Measurements from ENCODE around the gene WDFY2.
A peak's percentile ranks its signal among the peaks of the same experiment; 100 is the strongest.

WDFY2 gene

GRCh38 chr13:51773515-51773914, 189.3 kb downstream of the WDFY2 start:
- no peak for DNase-seq

- no peak for DNase-seq
Observed at GRCh38 chr13:51776179-51776578, 191.9 kb downstream of the WDFY2 start.

- no peak for DNase-seq
Observed at GRCh38 chr13:51777921-51778320, 193.7 kb downstream of the WDFY2 start.

GRCh38 chr13:51778392-51778791, 194.1 kb downstream of the WDFY2 start:
- DNase-seq = no peak

GRCh38 chr13:51780099-51780498, 195.8 kb downstream of the WDFY2 start:
- DNase-seq = no peak

GRCh38 chr13:51781246-51782022, 197.2 kb downstream of the WDFY2 start:
- no peak for DNase-seq

- no peak for DNase-seq
Observed at GRCh38 chr13:51782026-51782710, 197.9 kb downstream of the WDFY2 start.

- DNase-seq = no peak
Observed at GRCh38 chr13:51783428-51784094, 199.3 kb downstream of the WDFY2 start.

GRCh38 chr13:51784097-51784496, 199.8 kb downstream of the WDFY2 start:
- DNase-seq = no peak

- DNase-seq = no peak
Observed at GRCh38 chr13:51785712-51786424, 201.6 kb downstream of the WDFY2 start.

- DNase-seq = no peak
Observed at GRCh38 chr13:51786425-51787265, 202.4 kb downstream of the WDFY2 start.

- DNase-seq = peak; percentile 42
Observed at GRCh38 chr13:51793570-51794271, 209.5 kb downstream of the WDFY2 start.

GRCh38 chr13:51794964-51795363, 210.7 kb downstream of the WDFY2 start:
- DNase-seq = no peak

- DNase-seq = no peak
Observed at GRCh38 chr13:51795419-51795818, 211.2 kb downstream of the WDFY2 start.

- DNase-seq = no peak
Observed at GRCh38 chr13:51796546-51796945, 212.3 kb downstream of the WDFY2 start.

- peak; percentile 77 for DNase-seq
Observed at GRCh38 chr13:51797664-51798488, 213.6 kb downstream of the WDFY2 start.

GRCh38 chr13:51799261-51799660, 215.0 kb downstream of the WDFY2 start:
- no peak for DNase-seq

GRCh38 chr13:51800486-51800885, 216.2 kb downstream of the WDFY2 start:
- DNase-seq = no peak

GRCh38 chr13:51801631-51802099, 217.4 kb downstream of the WDFY2 start:
- DNase-seq = no peak

- DNase-seq = no peak
Observed at GRCh38 chr13:51802631-51803418, 218.6 kb downstream of the WDFY2 start.
